Activated T-helper 1 cell treated with Interleukin-2 at 50 U/mL for 16 hours (primary cell): ENCODE measurements around the gene LRP1.

Experiments
- DNase-seq: peaks from one replicate; pipeline ENCODE4 v3.0.0-alpha.2; 2020; ENCODE audit warnings: low read depth

The LRP1 gene

GRCh38 chr12:57258977-57259970 lies 131.0 kb downstream of the LRP1 start:
- DNase-seq = no peak

GRCh38 chr12:57260366-57260765 lies 132.1 kb downstream of the LRP1 start:
- no peak for DNase-seq

GRCh38 chr12:57261428-57261865 lies 133.2 kb downstream of the LRP1 start:
- DNase-seq = no peak

DNA sequence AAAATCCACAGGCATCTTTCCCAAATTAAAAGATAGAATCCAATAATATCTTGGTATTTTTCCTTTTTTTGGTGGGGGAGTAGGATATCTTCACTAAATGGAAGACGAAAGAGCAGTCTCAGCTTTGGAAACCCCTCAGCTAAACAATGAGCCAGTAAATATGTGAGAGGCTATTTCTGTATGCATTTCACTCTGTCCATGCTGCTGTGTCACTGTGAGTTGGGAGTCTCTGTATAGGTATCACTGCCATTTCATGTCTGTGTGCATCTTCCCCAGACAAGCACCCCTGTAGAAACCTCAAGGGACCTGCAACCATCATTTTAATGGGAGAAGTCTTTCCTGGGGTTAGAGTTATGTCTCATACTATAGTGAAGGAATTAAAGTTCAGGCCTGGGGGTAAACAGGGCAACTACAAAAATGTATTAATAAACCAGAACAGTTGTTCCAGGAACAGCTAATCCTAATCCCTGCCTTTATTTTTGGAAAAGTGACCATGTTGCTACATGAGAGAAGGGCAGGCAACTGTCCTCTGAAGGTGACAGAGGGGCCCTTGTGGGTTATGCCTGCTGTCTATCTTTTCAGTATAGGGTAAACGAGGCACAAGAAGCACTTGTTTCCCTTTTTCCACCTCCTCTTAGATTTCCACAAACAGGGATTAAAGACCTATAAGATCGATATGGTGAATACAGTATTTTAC lies 134.0 kb downstream of the LRP1 start:
- DNase-seq = no peak
